Epithelial cell of prostate (primary cell): Measurements from ENCODE around the gene FNDC11.
"Not testable (repeated sequence)": the region's sequence is repeated elsewhere in the genome, so short reads cannot be mapped to it uniquely, and the experiment has no call there.

Experiments
- DNase-seq: peaks from one replicate; pipeline ENCODE4 v3.0.0-alpha.2; 2011; ENCODE audit warnings: low read depth, low spot score
- H3K27ac ChIP-seq: fragments of 450-650 bp; 2 replicates; pipeline ENCODE4 v1.5.1; 2017; ENCODE audit warnings: mild to moderate bottlenecking

Gene FNDC11

GRCh38 chr20:63564036-63564810, 10.3 kb downstream of the FNDC11 start:
- DNase-seq = no peak

GRCh38 chr20:63565021-63565698, 11.2 kb downstream of the FNDC11 start:
- DNase-seq = no peak

More at GRCh38 chr20:63564036-63564810, 10.3 kb downstream of the FNDC11 start:
- no peak overlapping the region for H3K27ac ChIP-seq

GRCh38 chr20:63565699-63566335, 11.9 kb downstream of the FNDC11 start:
- DNase-seq = no peak
- H3K27ac ChIP-seq = no peak overlapping the region

More at GRCh38 chr20:63565021-63565698, 11.2 kb downstream of the FNDC11 start:
- H3K27ac ChIP-seq = no peak overlapping the region

- no peak for DNase-seq
- H3K27ac ChIP-seq = no peak overlapping the region
Observed at GRCh38 chr20:63566395-63567135, 12.6 kb downstream of the FNDC11 start.

- H3K27ac ChIP-seq = no peak overlapping the region
- no peak for DNase-seq
Observed at GRCh38 chr20:63567136-63567385, 13.1 kb downstream of the FNDC11 start.

GRCh38 chr20:63567386-63568169, 13.6 kb downstream of the FNDC11 start:
- no peak for DNase-seq
- H3K27ac ChIP-seq = no peak overlapping the region

GRCh38 chr20:63568170-63568981, 14.4 kb downstream of the FNDC11 start:
- no peak overlapping the region for H3K27ac ChIP-seq
- no peak for DNase-seq

- no peak overlapping the region for H3K27ac ChIP-seq
- no peak for DNase-seq
Observed at GRCh38 chr20:63568986-63569949, 15.3 kb downstream of the FNDC11 start.

- no peak overlapping the region for H3K27ac ChIP-seq
- DNase-seq = no peak
Observed at GRCh38 chr20:63570281-63571086, 16.5 kb downstream of the FNDC11 start.

- not testable (repeated sequence) for H3K27ac ChIP-seq, DNase-seq
Observed at GRCh38 chr20:63571087-63571478, 17.1 kb downstream of the FNDC11 start.

GRCh38 chr20:63572071-63572787, 18.3 kb downstream of the FNDC11 start:
- H3K27ac ChIP-seq = no peak overlapping the region
- no peak for DNase-seq

GRCh38 chr20:63572788-63573646, 19.1 kb downstream of the FNDC11 start:
- DNase-seq = no peak
- H3K27ac ChIP-seq = no peak overlapping the region

- H3K27ac ChIP-seq = peak overlapping the region; percentile 26
Observed at GRCh38 chr20:63573647-63574131, 19.7 kb downstream of the FNDC11 start.

GRCh38 chr20:63574156-63574828, 20.3 kb downstream of the FNDC11 start, which contains the start of gene HELZ2:
Gene HELZ2 (minus strand): TSS chr20:63574239. CDS start chr20:63572385, 1,854 bp downstream.
- H3K27ac ChIP-seq = peak within 1 kb of the TSS; percentile 26
- DNase-seq = no peak

More at GRCh38 chr20:63573647-63574131, 19.7 kb downstream of the FNDC11 start:
- DNase-seq = no peak
